CD4-positive, alpha-beta memory T cell (primary cell): ENCODE measurements around the gene IFITM10. TPM values are rescaled to one million over a fixed set of nuclear protein-coding genes. Genes with fewer than 3 reads are reported as not detected.

Source experiments
- CTCF ChIA-PET: fragments of 350-600 bp; sonication (Branson Sonifier 250); formaldehyde crosslinking; loops from one replicate; lab custom pipeline; 2021; ENCODE audit warnings: inconsistent platforms; ENCODE audit not compliant: partially characterized antibody; lab: Charles Lee
- POLR2A ChIA-PET: fragments of 350-600 bp; sonication (Branson Sonifier 250); formaldehyde crosslinking; loops from one replicate; lab custom pipeline; 2021; ENCODE audit not compliant: partially characterized antibody; lab: Charles Lee
- DNase-seq, 5 donors: peaks; one replicate each; pipeline versions ENCODE4 v3.0.0 to v3.0.0-alpha.2; 2020 to 2022; ENCODE audit warnings: mixed read lengths in 1 of 5
- H3K27ac ChIP-seq: one replicate; pipeline ENCODE4 v1.7.0; 2013; ENCODE audit warnings: low read depth, low read length
- H3K27me3 ChIP-seq: 2 replicates; pipeline ENCODE4 v1.7.0; 2013; ENCODE audit warnings: mild to moderate bottlenecking, low read length, moderate library complexity; ENCODE audit not compliant: insufficient read depth
- H3K36me3 ChIP-seq: 2 replicates; pipeline ENCODE4 v1.7.0; 2013; ENCODE audit warnings: mild to moderate bottlenecking, low read length, moderate library complexity; ENCODE audit not compliant: insufficient read depth
- H3K4me1 ChIP-seq: 2 replicates; pipeline ENCODE4 v1.7.0; 2013; ENCODE audit warnings: mild to moderate bottlenecking, low read length, moderate library complexity; ENCODE audit not compliant: insufficient read depth
- H3K4me3 ChIP-seq, 2 donors: one replicate each; pipeline ENCODE4 v1.7.0; 2013; ENCODE audit warnings: low read length in 2 of 2, mild to moderate bottlenecking in 1 of 2
- H3K9me3 ChIP-seq, 2 donors: one replicate each; pipeline ENCODE4 v1.7.0; 2013; ENCODE audit warnings: low read length in 2 of 2, control low read depth in 1 of 2; ENCODE audit not compliant: control insufficient read depth in 1 of 2
- H3K27ac Mint-ChIP-seq, 7 donors: one replicate each; pipeline ENCODE4 v1.8.0; 2020 to 2021; ENCODE audit warnings: mixed read lengths in 7 of 7, mild to moderate bottlenecking in 6 of 7, inconsistent platforms in 3 of 7, moderate library complexity in 3 of 7
- H3K27me3 Mint-ChIP-seq, 2 donors: one replicate each; pipeline ENCODE4 v1.8.0; 2020 to 2021; ENCODE audit warnings: mixed read lengths in 2 of 2
- H3K36me3 Mint-ChIP-seq, 2 donors: one replicate each; pipeline ENCODE4 v1.8.0; 2020 to 2021; ENCODE audit warnings: mixed read lengths in 2 of 2, inconsistent platforms in 1 of 2, mild to moderate bottlenecking in 1 of 2
- H3K4me1 Mint-ChIP-seq, 4 donors: one replicate each; pipeline ENCODE4 v1.8.0; 2020 to 2021; ENCODE audit warnings: mixed read lengths in 4 of 4, mild to moderate bottlenecking in 1 of 4
- H3K4me3 Mint-ChIP-seq, 8 donors: one replicate each; pipeline ENCODE4 v1.8.0; 2020 to 2021; ENCODE audit warnings: mixed read lengths in 8 of 8, mild to moderate bottlenecking in 7 of 8, moderate library complexity in 6 of 8, inconsistent platforms in 3 of 8
- H3K9me3 Mint-ChIP-seq, 8 donors: one replicate each; pipeline ENCODE4 v1.8.0; 2020 to 2021; ENCODE audit warnings: mixed read lengths in 8 of 8, mild to moderate bottlenecking in 5 of 8, inconsistent platforms in 3 of 8, moderate library complexity in 1 of 8
- intact Hi-C: fragments of 100-400 bp; cut with micrococcal nuclease; formaldehyde crosslinking; loops from one replicate; pipeline ENCODE4 v1.15.1; 2023
- polyA plus RNA-seq, 2 donors: library from polyadenylated mRNA; unstranded; fragments of 300-500 nt; fragmentation: Illumina TruSeq; gene quantifications; one replicate each; pipeline ENCODE4 v1.2.3, GENCODE V29; 2021
- total RNA-seq, 2 experiments: library from RNA; stranded (reverse); gene quantifications; one replicate each; pipeline ENCODE4 v1.2.3, GENCODE V29; 2021

Gene IFITM10
- total and polyA plus RNA-seq, 4 experiments from 2014 or later, result 1.6 to 1.8 TPM; not detected in 2

DNA sequence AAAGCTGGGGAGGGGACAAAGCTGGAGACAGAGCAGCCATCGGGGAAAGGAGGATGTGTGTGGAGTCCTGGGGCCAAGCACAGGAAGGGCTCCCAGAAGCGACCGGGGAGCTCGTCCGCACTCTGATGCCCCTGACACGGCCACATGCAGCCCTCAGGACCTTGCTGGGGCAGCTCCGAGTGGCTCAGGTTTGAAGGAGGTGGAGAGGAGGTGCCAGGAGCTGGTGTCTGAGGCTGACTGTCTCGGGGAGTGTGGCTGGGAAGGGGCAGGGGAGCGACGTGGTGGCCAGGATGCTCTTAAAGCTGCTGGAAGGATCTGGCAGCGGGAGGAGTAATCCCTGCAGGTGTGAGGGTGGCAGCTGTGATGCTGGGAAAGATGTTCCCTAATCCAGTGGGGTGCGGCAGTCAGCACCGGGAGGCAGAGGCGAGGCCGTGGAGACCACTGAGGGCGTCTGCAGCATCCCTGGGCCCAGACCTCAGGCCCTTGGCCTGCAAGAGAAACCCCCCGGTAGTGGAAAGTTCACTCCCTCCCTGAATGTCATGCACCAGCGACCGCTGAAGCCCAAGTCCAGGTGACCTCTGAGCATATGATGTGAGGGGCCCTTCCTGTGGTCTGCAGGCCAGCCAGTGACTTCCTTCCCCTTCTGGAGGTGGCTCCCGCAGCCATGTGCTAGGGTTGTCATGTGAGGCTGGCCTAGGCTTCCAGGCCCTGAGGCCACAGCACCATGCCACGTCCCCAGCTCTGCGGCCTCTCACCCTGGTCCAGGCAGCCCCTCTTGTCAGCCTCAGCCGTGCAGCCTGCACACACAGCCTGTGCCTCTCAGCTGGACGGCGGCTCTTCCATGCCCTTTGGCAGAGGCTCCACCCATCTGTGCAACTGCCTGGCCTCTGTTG, 30.6 kb upstream of the IFITM10 start:
- POLR2A ChIA-PET, result no interaction called here
- no peak for DNase-seq
- peaks cover 0 to 3% (median 0%) of the 10 kb centered on the region in 8 donors for H3K9me3 Mint-ChIP-seq
- H3K4me1 ChIP-seq, result no peaks in the 10 kb centered on the region
- H3K4me1 Mint-ChIP-seq, result no peaks in the 10 kb centered on the region
- no peak overlapping the region for H3K4me3 ChIP-seq
- no peak overlapping the region for H3K27ac Mint-ChIP-seq
- CTCF ChIA-PET, result no interaction called here
- intact Hi-C loops, result no loop called here
- no peak overlapping the region for H3K4me3 Mint-ChIP-seq
- H3K36me3 ChIP-seq, result no peaks in the 10 kb centered on the region
- H3K27ac ChIP-seq, result no peak overlapping the region
- no peaks in the 10 kb centered on the region for H3K36me3 Mint-ChIP-seq
- no peaks in the 10 kb centered on the region for H3K27me3 ChIP-seq
- H3K27me3 Mint-ChIP-seq, result no peaks in the 10 kb centered on the region
- no peaks in the 10 kb centered on the region for H3K9me3 ChIP-seq

GRCh38 chr11:1779806-1780699, 29.7 kb upstream of the IFITM10 start:
- Histone ChIP-seq H3K4me3 (no peak overlapping the region), H3K27ac (no peak overlapping the region), H3K27me3 (no peaks in the 10 kb centered on the region), H3K9me3 (no peaks in the 10 kb centered on the region), H3K4me1 (no peaks in the 10 kb centered on the region), H3K36me3 (no peaks in the 10 kb centered on the region)
- DNase-seq, result no peak
- peaks cover 0 to 2% (median 0%) of the 10 kb centered on the region in 8 donors for H3K9me3 Mint-ChIP-seq
- intact Hi-C loops, result no loop called here
- ChIA-PET CTCF (no interaction called here), POLR2A (no interaction called here)
- H3K4me3 Mint-ChIP-seq, result no peak overlapping the region
- no peaks in the 10 kb centered on the region for H3K4me1 Mint-ChIP-seq
- peak overlapping the region in 1 of 7 donors; percentile 76 for H3K27ac Mint-ChIP-seq
- H3K27me3 Mint-ChIP-seq, result no peaks in the 10 kb centered on the region
- H3K36me3 Mint-ChIP-seq, result no peaks in the 10 kb centered on the region

GRCh38 chr11:1779034-1779805, 28.8 kb upstream of the IFITM10 start:
- no peaks in the 10 kb centered on the region for H3K9me3 Mint-ChIP-seq
- POLR2A ChIA-PET, result no interaction called here
- Histone ChIP-seq H3K9me3 (no peaks in the 10 kb centered on the region), H3K27me3 (no peaks in the 10 kb centered on the region), H3K4me1 (no peaks in the 10 kb centered on the region), H3K27ac (no peak overlapping the region), H3K36me3 (no peaks in the 10 kb centered on the region), H3K4me3 (no peak overlapping the region)
- intact Hi-C loops, result no loop called here
- H3K4me3 Mint-ChIP-seq, result no peak overlapping the region
- CTCF ChIA-PET, result interaction anchor here (2.7 kb wide), 1 partner anchor 85 kb away, joined by 9 read pairs; no protein-coding TSS in a partner anchor
- H3K27me3 Mint-ChIP-seq, result no peaks in the 10 kb centered on the region
- peak overlapping the region in 1 of 7 donors; percentile 37 for H3K27ac Mint-ChIP-seq
- peaks cover 0 to under 1% (median under 1%) of the 10 kb centered on the region in 4 donors for H3K4me1 Mint-ChIP-seq
- H3K36me3 Mint-ChIP-seq, result no peaks in the 10 kb centered on the region
- DNase-seq, result no peak

DNA sequence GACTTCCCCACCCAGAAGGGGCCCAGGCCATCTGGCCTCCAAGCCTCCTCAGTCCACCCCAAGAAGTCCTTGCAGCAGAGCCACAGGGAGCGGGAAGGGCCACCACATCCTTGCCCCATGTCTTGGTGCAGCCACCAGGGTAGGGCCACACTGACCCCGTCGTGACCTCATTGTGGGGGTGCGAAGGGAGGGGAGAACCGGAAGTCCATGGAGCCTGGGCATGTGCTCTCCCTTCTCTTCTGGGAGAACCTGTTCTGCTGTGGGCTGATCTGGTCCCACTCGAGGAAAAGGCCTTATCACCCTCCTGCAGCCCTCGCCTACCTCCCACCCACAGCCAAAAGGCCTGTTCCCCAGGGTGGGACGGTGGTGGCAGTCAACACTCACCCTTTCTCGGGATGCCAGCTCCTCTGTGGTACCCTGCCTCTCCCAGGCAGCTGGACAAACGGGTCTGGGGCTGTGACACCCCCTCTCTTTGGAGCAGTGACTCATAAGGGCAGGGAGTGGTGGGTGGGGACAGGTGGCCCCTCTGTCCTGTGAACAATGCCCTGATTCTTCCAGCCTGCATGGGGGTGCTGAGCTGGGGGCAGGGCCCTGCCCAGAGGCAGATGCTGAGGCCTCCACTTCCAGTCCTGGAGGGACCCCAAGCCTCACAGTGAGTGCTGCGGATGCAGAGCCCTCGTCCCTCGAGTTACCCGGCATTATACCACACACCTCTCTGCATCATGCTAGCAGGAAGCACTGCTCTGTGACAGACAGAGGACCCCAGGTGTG, 27.9 kb upstream of the IFITM10 start:
- Histone ChIP-seq H3K36me3 (no peaks in the 10 kb centered on the region), H3K4me3 (no peak overlapping the region), H3K9me3 (no peaks in the 10 kb centered on the region), H3K4me1 (peaks cover 2% of the 10 kb centered on the region), H3K27me3 (no peaks in the 10 kb centered on the region), H3K27ac (no peak overlapping the region)
- DNase-seq, result no peak
- intact Hi-C loops, result no loop called here
- CTCF ChIA-PET, result interaction anchor here (1.1 to 2.7 kb wide), 3 partner anchors 84 to 224 kb away, joined by 3 to 9 read pairs (median 4); no protein-coding TSS in a partner anchor
- Mint-ChIP-seq H3K36me3 (no peaks in the 10 kb centered on the region), H3K4me3 (no peak overlapping the region), H3K9me3 (no peaks in the 10 kb centered on the region), H3K27me3 (no peaks in the 10 kb centered on the region), H3K27ac (no peak overlapping the region), H3K4me1 (peaks cover 0 to 8% (median 3%) of the 10 kb centered on the region in 4 donors)
- POLR2A ChIA-PET, result interaction anchor here (0.7 kb wide), 1 partner anchor 21 kb away, joined by 3 read pairs; no protein-coding TSS in a partner anchor

DNA sequence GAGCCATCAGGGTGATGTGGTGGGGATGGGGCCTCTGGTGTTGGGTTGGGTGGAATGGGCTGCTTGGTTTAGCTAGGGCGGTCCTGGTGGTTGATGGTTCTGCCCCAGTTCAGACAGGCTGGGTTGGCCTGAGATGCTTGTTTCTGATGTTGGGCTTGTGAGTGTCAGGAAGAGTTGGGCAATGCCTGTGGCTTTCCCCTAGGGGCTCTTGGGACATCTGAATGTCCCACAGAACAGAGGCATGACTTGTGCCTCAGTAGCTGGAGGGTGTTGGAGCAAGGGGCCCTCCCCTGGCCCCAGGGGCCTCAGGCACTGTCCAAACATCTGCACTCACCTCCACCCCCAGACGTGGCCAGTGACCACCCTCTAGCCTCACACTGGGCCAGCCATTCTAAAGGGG, 27.3 kb upstream of the IFITM10 start:
- no peak for DNase-seq
- Mint-ChIP-seq H3K36me3 (no peaks in the 10 kb centered on the region), H3K4me3 (no peak overlapping the region), H3K27ac (no peak overlapping the region), H3K27me3 (no peaks in the 10 kb centered on the region), H3K4me1 (peaks cover 0 to 11% (median 3%) of the 10 kb centered on the region in 4 donors), H3K9me3 (no peaks in the 10 kb centered on the region)
- ChIA-PET POLR2A (interaction anchor here (0.7 kb wide), 1 partner anchor 21 kb away, joined by 3 read pairs; no protein-coding TSS in a partner anchor), CTCF (interaction anchor here (1.0 to 2.7 kb wide), 4 partner anchors 15 to 224 kb away, joined by 3 to 9 read pairs (median 4); no protein-coding TSS in a partner anchor)
- Histone ChIP-seq H3K9me3 (no peaks in the 10 kb centered on the region), H3K36me3 (no peaks in the 10 kb centered on the region), H3K27me3 (no peaks in the 10 kb centered on the region), H3K4me3 (no peak overlapping the region), H3K4me1 (peaks cover 7% of the 10 kb centered on the region), H3K27ac (no peak overlapping the region)
- intact Hi-C loops, result no loop called here

GRCh38 chr11:1776944-1777715, 26.7 kb upstream of the IFITM10 start:
- Mint-ChIP-seq H3K4me3 (no peak overlapping the region), H3K36me3 (no peaks in the 10 kb centered on the region), H3K27me3 (no peaks in the 10 kb centered on the region), H3K4me1 (peaks cover 4 to 16% (median 9%) of the 10 kb centered on the region in 4 donors), H3K27ac (peak overlapping the region in 1 of 7 donors; percentile 15), H3K9me3 (no peaks in the 10 kb centered on the region)
- H3K4me1 ChIP-seq, result peaks cover 13% of the 10 kb centered on the region
- CTCF ChIA-PET, result interaction anchor here (1.0 to 2.7 kb wide), 4 partner anchors 15 to 225 kb away, joined by 3 to 9 read pairs (median 4); no protein-coding TSS in a partner anchor
- H3K9me3 ChIP-seq, result no peaks in the 10 kb centered on the region
- intact Hi-C loops, result no loop called here
- H3K27ac ChIP-seq, result no peak overlapping the region
- no peaks in the 10 kb centered on the region for H3K36me3 ChIP-seq
- no peak overlapping the region for H3K4me3 ChIP-seq
- POLR2A ChIA-PET, result interaction anchor here (0.7 kb wide), 1 partner anchor 20 kb away, joined by 3 read pairs; no protein-coding TSS in a partner anchor
- no peak for DNase-seq
- H3K27me3 ChIP-seq, result no peaks in the 10 kb centered on the region
